B cell (primary cell): Measurements from ENCODE around the gene GPC5.

ENCODE experiments used
- CTCF ChIP-seq: fragments of 200-600 bp; IDR thresholded peaks from one replicate; pipeline ENCODE4 v1.8.0; 2022; ENCODE audit warnings: antibody characterized with exemption, mild to moderate bottlenecking
- EZH2 ChIP-seq: IDR thresholded peaks from 2 replicates; pipeline ENCODE4 v1.6.1; 2012; ENCODE audit warnings: borderline replicate concordance, low read depth, mild to moderate bottlenecking, moderate library complexity, low read length; ENCODE audit not compliant: insufficient read depth, poor library complexity, severe bottlenecking

- TF ChIP-seq EZH2 (no peak), CTCF (no peak)
These were observed 105.8 kb downstream of the GPC5 start for GRCh38 chr13:91504216-91504615.
